Nephron (organoid): ENCODE results near the gene PLA2G4E.

Experiments
- H3K27ac Mint-ChIP-seq, 3 experiments: 2 replicates each; pipeline ENCODE4 v1.8.0; 2020; ENCODE audit warnings: mixed read lengths in 3 of 3, mild to moderate bottlenecking in 2 of 3, moderate library complexity in 1 of 3
- H3K27me3 Mint-ChIP-seq: 2 replicates; pipeline ENCODE4 v1.8.0; 2021; ENCODE audit warnings: low read depth, mild to moderate bottlenecking, moderate library complexity, mixed read lengths
- H3K36me3 Mint-ChIP-seq: 2 replicates; pipeline ENCODE4 v1.8.0; 2020; ENCODE audit warnings: low read depth, mixed read lengths
- H3K4me1 Mint-ChIP-seq: 2 replicates; pipeline ENCODE4 v1.8.0; 2020; ENCODE audit warnings: mixed read lengths
- H3K4me3 Mint-ChIP-seq, 3 experiments: 2 replicates each; pipeline ENCODE4 v1.8.0; 2020; ENCODE audit warnings: mild to moderate bottlenecking in 3 of 3, mixed read lengths in 3 of 3, moderate library complexity in 2 of 3
- H3K9me3 Mint-ChIP-seq: 2 replicates; pipeline ENCODE4 v1.8.0; 2020; ENCODE audit warnings: mixed read lengths
- CTCF ChIP-seq, 3 experiments: fragments of 200-600 bp; sonication (generic); IDR thresholded peaks; one replicate each; pipeline ENCODE4 v1.5.0; 2021; ENCODE audit warnings: antibody characterized with exemption in 3 of 3; ENCODE audit not compliant: unreplicated experiment in 3 of 3

PLA2G4E gene

DNA sequence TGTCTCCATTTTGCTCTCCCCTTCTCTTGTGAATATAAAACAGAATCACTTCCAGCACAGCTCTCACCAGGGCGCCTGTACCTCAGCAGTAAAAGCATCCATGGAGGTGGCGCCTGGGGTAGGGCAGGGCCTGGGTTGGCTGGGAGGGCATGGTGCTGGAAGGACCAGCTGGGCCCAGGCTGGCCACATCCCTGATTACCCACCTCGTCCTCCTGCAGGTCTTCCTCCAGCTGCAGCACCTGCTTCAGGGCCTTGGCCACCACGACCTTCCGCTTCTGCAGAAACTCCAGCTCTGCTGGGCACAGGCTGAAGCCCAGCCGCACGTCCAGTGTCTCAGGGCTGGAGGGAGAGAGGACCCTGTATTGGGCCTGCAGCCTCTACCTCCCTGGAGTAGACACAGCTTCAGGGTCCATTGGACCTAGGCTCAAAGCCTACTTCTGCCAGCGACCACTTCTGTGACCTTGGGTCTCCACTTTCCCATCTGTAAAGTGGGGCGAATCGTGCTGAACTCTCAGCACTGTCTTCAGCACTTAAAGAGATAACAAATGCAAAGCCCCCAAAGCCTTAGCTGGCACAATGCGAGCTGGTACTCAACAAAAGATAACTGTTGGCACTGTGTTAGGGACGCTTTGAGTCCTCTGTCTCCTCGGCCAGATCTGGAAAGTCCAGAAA, 23.8 kb downstream of the PLA2G4E start:
- H3K4me3 Mint-ChIP-seq, result no peak overlapping the region
- TF ChIP-seq CTCF (IDR thresholded peaks at IDR 0.05; ENCODE audit: unreplicated experiment in 3 of 3), result no peak
- no peaks in the 10 kb centered on the region for H3K9me3 Mint-ChIP-seq
- no peaks in the 10 kb centered on the region for H3K4me1 Mint-ChIP-seq
- H3K27ac Mint-ChIP-seq, result no peak overlapping the region
- H3K36me3 Mint-ChIP-seq, result no peaks in the 10 kb centered on the region
- H3K27me3 Mint-ChIP-seq, result peaks cover 12% of the 10 kb centered on the region

- no peak for TF ChIP-seq CTCF (IDR thresholded peaks at IDR 0.05; ENCODE audit: unreplicated experiment in 3 of 3)
- Mint-ChIP-seq H3K9me3 (no peaks in the 10 kb centered on the region), H3K27ac (no peak overlapping the region), H3K36me3 (no peaks in the 10 kb centered on the region), H3K4me3 (no peak overlapping the region), H3K27me3 (peaks cover 12% of the 10 kb centered on the region), H3K4me1 (no peaks in the 10 kb centered on the region)
Measured at GRCh38 chr15:41996376-41996775, 24.5 kb downstream of the PLA2G4E start.

DNA sequence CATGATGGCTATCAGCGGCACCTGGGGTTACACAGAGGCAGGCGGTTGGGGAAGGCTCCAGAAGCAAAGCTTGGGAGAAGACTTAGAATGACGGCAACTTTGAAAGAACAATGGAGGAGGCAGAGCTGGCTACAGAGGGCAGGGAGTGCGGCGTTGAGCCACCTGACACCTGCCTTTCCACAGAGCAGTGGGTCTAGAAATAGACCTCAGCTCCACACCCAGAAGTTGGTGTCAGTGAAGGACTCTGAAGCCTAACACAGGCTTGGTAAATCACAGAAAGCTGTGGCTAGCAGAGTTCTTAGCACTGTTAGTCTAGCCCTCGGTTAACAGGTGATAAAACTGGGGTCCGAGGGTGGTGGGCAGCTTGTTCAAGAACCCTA, 25.4 kb downstream of the PLA2G4E start:
- H3K4me3 Mint-ChIP-seq, result no peak overlapping the region
- no peak for TF ChIP-seq CTCF (IDR thresholded peaks at IDR 0.05; ENCODE audit: unreplicated experiment in 3 of 3)
- H3K27ac Mint-ChIP-seq, result no peak overlapping the region
- H3K36me3 Mint-ChIP-seq, result no peaks in the 10 kb centered on the region
- no peaks in the 10 kb centered on the region for H3K9me3 Mint-ChIP-seq
- no peaks in the 10 kb centered on the region for H3K4me1 Mint-ChIP-seq
- H3K27me3 Mint-ChIP-seq, result peaks cover 7% of the 10 kb centered on the region

- H3K9me3 Mint-ChIP-seq, result no peaks in the 10 kb centered on the region
- H3K27me3 Mint-ChIP-seq, result peaks cover 3% of the 10 kb centered on the region
- no peak overlapping the region for H3K27ac Mint-ChIP-seq
- no peaks in the 10 kb centered on the region for H3K36me3 Mint-ChIP-seq
- no peaks in the 10 kb centered on the region for H3K4me1 Mint-ChIP-seq
- no peak overlapping the region for H3K4me3 Mint-ChIP-seq
- no peak for TF ChIP-seq CTCF (IDR thresholded peaks at IDR 0.05; ENCODE audit: unreplicated experiment in 3 of 3)
Measured at GRCh38 chr15:41994772-41995475, 25.9 kb downstream of the PLA2G4E start.

- no peaks in the 10 kb centered on the region for H3K36me3 Mint-ChIP-seq
- no peaks in the 10 kb centered on the region for H3K4me1 Mint-ChIP-seq
- peaks cover 7% of the 10 kb centered on the region for H3K27me3 Mint-ChIP-seq
- no peak for TF ChIP-seq CTCF (IDR thresholded peaks at IDR 0.05; ENCODE audit: unreplicated experiment in 3 of 3)
- no peak overlapping the region for H3K4me3 Mint-ChIP-seq
- no peak overlapping the region for H3K27ac Mint-ChIP-seq
- no peaks in the 10 kb centered on the region for H3K9me3 Mint-ChIP-seq
Measured at GRCh38 chr15:41994171-41994650, 26.6 kb downstream of the PLA2G4E start.
